GM12891 (cell line): ENCODE measurements around the gene CEP97. TPM values are rescaled to one million over a fixed set of nuclear protein-coding genes. Genes with fewer than 3 reads are reported as not detected.
A peak's percentile ranks its signal among the peaks of the same experiment; 100 is the strongest.
"Not testable (repeated sequence)": the region's sequence is repeated elsewhere in the genome, so short reads cannot be mapped to it uniquely, and the experiment has no call there.

Experiments
- DNase-seq: peaks from one replicate; pipeline ENCODE4 v3.0.0; 2011; ENCODE audit warnings: low spot score; ENCODE audit not compliant: insufficient read length
- FAIRE-seq: peaks from 2 replicates; lab custom pipeline; 2011; peaks lifted over from hg19 to GRCh38; lab: Jason Lieb, UNC
- PAX5 ChIP-seq: IDR thresholded peaks from 2 replicates; pipeline ENCODE4 v1.6.1; 2011; ENCODE audit warnings: low read length, moderate library complexity, mild to moderate bottlenecking; ENCODE audit not compliant: insufficient read depth, severe bottlenecking
- POLR2A ChIP-seq: IDR thresholded peaks from 2 replicates; pipeline ENCODE4 v1.6.1; 2011; ENCODE audit warnings: low read depth, low read length, control low read depth
- POLR2AphosphoS5 ChIP-seq: IDR thresholded peaks from 2 replicates; pipeline ENCODE4 v1.6.1; 2011; ENCODE audit warnings: low read depth, low read length, control low read depth
- POU2F2 ChIP-seq: IDR thresholded peaks from 2 replicates; pipeline ENCODE4 v1.6.1; 2011; ENCODE audit warnings: low read depth, mild to moderate bottlenecking, control low read depth, low read length, moderate library complexity
- SPI1 ChIP-seq: IDR thresholded peaks from 2 replicates; pipeline ENCODE4 v1.6.1; 2011; ENCODE audit warnings: low read depth, low read length, control low read depth
- TAF1 ChIP-seq: IDR thresholded peaks from 2 replicates; pipeline ENCODE4 v1.6.1; 2011; ENCODE audit warnings: low read depth, low read length, control low read depth
- polyA plus RNA-seq: library from polyadenylated mRNA; unstranded; fragments of >200 nt; gene quantifications from one replicate; pipeline ENCODE4 v1.2.1, GENCODE V29; 2012; ENCODE audit warnings: low read depth, missing spikeins, inconsistent platforms; ENCODE audit not compliant: missing spikeins

CEP97 gene, protein sequence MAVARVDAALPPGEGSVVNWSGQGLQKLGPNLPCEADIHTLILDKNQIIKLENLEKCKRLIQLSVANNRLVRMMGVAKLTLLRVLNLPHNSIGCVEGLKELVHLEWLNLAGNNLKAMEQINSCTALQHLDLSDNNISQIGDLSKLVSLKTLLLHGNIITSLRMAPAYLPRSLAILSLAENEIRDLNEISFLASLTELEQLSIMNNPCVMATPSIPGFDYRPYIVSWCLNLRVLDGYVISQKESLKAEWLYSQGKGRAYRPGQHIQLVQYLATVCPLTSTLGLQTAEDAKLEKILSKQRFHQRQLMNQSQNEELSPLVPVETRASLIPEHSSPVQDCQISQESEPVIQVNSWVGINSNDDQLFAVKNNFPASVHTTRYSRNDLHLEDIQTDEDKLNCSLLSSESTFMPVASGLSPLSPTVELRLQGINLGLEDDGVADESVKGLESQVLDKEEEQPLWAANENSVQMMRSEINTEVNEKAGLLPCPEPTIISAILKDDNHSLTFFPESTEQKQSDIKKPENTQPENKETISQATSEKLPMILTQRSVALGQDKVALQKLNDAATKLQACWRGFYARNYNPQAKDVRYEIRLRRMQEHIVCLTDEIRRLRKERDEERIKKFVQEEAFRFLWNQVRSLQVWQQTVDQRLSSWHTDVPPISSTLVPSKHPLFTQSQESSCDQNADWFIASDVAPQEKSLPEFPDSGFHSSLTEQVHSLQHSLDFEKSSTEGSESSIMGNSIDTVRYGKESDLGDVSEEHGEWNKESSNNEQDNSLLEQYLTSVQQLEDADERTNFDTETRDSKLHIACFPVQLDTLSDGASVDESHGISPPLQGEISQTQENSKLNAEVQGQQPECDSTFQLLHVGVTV
- polyA plus RNA-seq = 3.2 TPM

DNA sequence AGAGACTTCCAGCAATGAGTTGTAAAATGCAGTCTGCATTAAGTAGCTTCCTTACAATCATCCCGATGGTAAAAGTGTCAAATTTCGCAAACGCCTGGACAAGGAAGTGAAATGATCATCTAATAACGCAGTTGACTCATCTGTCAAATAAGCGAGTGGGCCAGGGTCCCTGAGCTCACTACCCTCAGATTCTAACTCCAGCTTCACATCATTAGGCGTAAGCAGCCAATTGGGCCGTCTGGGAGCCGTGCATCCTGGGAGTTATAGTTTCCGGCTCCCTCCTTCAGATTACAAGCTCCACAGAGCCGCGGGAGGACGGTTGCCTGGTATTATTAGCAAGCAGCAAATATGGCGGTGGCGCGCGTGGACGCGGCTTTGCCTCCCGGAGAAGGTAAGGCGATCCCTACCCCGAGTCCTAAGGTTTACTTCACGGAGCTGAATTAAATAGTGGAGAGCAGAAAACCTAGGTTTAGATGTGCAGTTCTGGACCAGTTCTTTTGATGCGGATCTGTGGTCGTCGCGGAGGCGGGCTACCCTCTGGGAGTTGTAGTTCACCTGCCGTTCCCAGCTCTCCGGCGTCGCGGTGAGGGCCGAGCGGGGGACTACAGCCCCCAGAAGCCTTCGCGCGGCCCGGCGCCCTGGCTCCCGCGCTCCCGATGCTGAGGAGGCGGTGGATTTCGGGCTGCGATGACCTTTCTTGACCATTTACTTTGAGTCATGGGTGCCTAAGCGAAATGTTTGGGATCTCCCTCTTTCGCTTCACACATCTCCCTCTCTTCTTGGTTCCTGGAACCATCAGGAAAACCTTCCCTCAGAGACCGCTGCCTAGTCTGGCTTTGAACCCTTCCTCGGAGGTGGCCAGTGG, at the start of gene CEP97:
TSS of gene CEP97 (plus strand) at position 286 of the 865 bp plus-strand sequence. CDS start at position 349, 63 bp downstream.
- FAIRE-seq (peak; percentile 94), DNase-seq (peak; percentile 48)
- peak; percentile 32; the same call in 1 of the 2 replicates for TF ChIP-seq POLR2AphosphoS5
- peak; percentile 19 for TF ChIP-seq TAF1
- TF ChIP-seq POU2F2 = peak; percentile 55; the same call in 1 of the 2 replicates
- no peak for TF ChIP-seq PAX5
- peak; percentile 54 for TF ChIP-seq SPI1
- peak; percentile 60; the same call in 1 of the 2 replicates for TF ChIP-seq POLR2A

DNA sequence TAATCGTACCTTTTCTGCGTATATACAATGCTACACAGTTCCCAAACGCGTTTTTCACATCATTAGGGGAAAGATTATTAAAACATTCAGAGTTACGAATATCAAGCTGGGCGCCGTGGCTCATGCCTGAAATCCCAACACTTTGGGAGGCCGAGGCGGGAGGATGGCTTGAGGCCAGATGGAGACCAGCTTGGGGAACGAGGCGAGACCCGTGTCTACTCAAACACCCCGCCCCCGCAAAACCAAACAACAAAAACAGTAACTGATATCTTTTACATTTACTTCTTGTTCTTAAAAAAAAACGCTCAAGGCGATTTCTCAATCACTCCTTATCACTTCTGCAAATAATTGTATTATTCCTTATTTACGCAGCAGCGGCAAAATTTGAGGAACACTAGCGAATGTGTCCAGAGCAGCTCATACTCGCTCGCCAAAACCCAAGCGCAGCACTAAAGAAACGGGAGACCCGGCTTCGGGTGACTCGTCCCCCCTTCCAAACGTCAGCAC, 48.7 kb upstream of the CEP97 start:
- DNase-seq (no peak), FAIRE-seq (no peak)
- TF ChIP-seq SPI1 = no peak
- TF ChIP-seq POLR2A = 0 out of 2 replicates have a peak, but pooled peaks have one; percentile 58

DNA sequence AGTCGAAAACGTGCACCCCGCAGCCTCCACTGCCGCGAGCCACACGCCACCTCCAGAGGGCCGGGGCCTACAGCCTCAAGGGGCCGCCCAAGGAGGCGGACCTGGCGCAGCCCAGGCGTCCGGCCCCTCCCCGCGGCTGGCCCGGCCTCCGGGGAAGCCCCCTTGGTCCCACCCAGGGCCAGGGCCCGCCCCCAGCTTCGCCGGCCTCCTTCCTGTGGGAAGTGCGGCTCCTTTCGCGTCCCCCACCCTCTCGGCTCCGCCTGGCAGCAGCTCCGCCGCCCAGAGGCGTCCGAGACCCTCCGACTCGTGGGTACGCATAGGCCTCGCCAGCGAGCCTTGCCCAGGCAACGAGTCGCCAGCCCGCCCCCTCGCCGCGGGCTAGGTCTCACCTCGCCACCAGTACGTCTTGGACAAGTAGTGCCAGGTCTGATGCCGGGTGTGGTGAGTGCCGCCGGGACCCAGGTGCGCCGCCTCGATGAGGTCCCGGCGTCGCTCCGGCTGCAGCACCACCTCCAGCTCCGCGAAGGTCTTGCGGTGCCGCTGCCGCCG, 48.1 kb upstream of the CEP97 start:
- FAIRE-seq (peak; percentile 86), DNase-seq (peak; percentile 86)
- TF ChIP-seq POLR2AphosphoS5 = peak; percentile 56; the same call in 1 of the 2 replicates
- TF ChIP-seq TAF1 = peak; percentile 52
- 0 out of 2 replicates have a peak, but pooled peaks have one; percentile 10 for TF ChIP-seq SPI1
- peak; percentile 44; the same call in 1 of the 2 replicates for TF ChIP-seq POU2F2
- peak; percentile 61; the same call in 1 of the 2 replicates for TF ChIP-seq POLR2A
- TF ChIP-seq PAX5 = peak; percentile 31

DNA sequence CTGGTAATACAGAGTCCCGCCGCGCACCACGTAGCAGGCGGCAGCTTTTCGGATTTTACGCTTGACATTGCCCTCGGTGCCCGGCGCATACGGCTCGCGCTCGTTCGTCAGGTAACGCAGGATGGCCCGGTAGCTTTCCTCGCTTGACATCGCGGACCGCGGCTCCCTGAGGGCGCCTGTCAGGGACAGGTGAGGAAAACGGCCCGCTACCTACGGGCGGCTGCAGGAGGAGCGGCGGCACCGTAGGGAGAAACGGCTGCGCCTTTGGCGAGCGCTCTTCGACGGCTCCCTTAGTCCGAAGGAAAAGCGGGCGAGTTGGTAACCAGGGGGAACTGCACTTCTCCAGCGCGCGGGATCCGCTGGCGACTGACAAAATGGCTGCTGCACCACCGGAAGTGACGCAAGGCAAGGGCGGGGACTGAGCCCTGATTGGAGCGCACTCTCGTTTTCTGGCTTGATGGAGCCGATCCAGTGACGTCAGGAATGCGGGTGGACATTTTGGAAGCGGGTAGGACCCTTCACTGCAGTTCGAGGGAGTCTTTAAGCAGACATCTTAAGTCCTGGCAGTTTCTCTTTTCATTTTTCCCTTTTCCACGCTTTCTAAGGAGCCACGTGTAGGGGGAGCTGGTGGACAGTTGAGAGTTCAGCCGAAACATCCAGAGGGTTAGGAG, 47.5 kb upstream of the CEP97 start, which contains the start of gene ZBTB11:
TSS of gene ZBTB11 (minus strand) at position 368 of the 671 bp plus-strand sequence. CDS start at position 150, 218 bp downstream.
- FAIRE-seq = peak; percentile 94
- DNase-seq = peak; percentile 88
- peak; percentile 84; the same call in 1 of the 2 replicates for TF ChIP-seq POU2F2
- peak; percentile 59; the same call in 1 of the 2 replicates for TF ChIP-seq POLR2AphosphoS5
- peak; percentile 75 for TF ChIP-seq TAF1
- TF ChIP-seq PAX5 = no peak
- TF ChIP-seq SPI1 = no peak
- peak; percentile 74; the same call in 1 of the 2 replicates for TF ChIP-seq POLR2A

DNA sequence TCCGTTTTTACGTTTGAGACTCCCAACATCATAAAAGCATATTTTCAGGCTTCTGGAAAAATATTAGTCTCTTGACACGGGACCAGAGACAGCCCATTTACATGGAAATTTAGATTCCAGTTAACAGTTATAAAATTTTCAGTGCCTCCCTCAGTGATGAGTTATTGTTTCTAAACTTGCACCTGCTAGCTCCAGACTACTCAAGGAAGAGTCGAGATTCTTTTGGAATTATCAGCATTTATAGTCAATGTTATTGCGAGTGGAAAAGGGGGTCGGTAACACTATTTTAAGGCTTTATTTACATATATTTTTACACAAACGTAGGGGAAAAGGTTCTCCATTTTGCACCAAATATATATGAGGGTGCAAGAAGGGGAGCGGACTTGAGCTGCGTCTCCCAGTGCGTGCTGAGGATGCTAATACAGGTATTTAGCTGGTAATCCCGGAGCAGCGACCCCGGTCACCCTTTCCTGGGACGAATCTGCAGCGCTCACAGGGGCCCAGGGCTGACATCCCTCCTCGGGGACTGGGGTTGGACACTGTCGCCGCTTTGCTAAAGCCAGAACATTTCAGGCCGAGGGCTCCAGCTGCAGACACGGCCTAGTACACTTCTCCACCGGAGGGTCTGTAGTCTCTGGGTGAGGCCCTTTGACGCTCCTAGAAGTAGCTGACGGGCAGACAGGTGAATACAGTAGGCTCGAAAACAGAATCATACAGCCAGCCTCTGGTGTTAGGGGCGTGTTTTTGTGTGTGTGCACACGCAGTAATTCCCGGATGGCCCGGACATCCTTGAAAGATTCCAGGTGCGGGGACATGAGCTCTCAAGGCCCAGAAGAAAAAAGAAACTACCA, 46.8 kb upstream of the CEP97 start:
- FAIRE-seq = no peak
- no peak for DNase-seq
- TF ChIP-seq SPI1 (no peak), PAX5 (no peak), POLR2AphosphoS5 (peak; percentile 71; the same call in 1 of the 2 replicates)

DNA sequence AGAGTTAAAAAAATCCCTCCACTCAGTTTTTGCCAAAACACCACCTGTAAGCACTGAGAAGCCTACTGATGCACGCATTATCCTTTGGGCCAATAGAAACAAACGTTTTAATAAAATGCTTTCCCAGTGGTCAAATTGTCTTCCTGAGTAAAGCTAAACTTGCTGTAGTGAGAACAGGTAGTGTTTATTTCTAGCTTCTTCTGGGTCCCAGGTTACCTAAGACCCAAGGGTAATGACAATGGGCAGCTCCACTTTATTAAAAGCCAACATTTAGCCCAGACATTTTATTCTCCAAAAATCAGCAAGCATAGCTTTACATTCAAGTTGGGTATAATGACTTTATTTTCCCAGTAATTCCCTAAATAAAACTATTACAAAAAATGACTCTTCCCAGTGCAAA, 45.6 kb upstream of the CEP97 start:
- peak; percentile 56 for FAIRE-seq
- DNase-seq = not testable (repeated sequence)

DNA sequence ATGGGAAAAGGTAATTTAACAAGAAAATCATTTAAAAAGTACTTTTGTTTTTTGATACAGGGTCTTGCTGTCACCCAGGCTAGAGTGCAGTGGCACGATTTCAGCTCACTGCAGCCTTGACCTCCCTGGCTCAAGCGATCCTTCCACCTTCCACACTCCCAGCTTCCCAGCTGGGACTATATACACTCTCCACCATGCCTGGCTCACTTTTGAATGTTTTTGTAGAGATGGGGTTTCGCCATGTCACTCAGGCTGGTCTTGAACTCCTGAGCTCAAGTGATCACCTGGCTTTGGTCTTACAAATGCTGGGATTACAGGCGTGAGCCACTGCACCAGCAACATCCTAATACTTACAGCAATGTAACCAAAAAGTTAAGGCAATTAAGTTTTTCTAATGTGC, 43.9 kb upstream of the CEP97 start:
- TF ChIP-seq POLR2AphosphoS5 (peak; percentile 53; the same call in 1 of the 2 replicates), POLR2A (no peak), PAX5 (no peak)
- no peak for FAIRE-seq
- no peak for DNase-seq

DNA sequence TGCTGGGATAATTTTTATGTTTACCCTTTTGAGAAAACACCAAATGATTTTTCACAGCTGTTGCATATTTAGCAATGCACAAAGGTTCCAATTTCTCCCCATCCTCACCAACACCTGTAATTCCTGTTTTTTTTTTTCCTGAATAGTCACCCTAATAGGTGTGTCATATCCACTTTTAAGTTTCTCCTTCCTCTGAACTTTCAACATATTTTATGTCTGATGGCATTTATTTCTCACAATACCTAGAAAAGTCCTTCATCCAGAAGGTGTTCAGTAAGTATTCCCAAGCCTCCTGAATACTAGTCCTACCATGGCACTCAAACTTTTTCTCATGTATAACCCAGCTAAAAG, 39.4 kb upstream of the CEP97 start:
- DNase-seq = no peak
- FAIRE-seq = no peak
- TF ChIP-seq PAX5 = no peak
- no peak for TF ChIP-seq POU2F2
- no peak for TF ChIP-seq TAF1
- TF ChIP-seq POLR2A = no peak
- TF ChIP-seq SPI1 = no peak
- TF ChIP-seq POLR2AphosphoS5 = no peak
